K562 (cell line): Measurements from ENCODE around the gene ANO3.

Source experiments
- POU5F1 ChIP-seq: fragments of 150-350 bp; IDR thresholded peaks from 2 replicates; pipeline ENCODE4 v1.6.1; 2014; ENCODE audit warnings: borderline replicate concordance, low read length, low read depth, mild to moderate bottlenecking; ENCODE audit not compliant: partially characterized antibody
- SREBF1 ChIP-seq: fragments of 150-350 bp; IDR thresholded peaks from 2 replicates; pipeline ENCODE4 v1.6.1; 2014; ENCODE audit warnings: antibody characterized with exemption, low read depth, low read length, borderline replicate concordance
- ZNF76 ChIP-seq: fragments of 250-450 bp; sonication (Bioruptor Pico); IDR thresholded peaks from 2 replicates; pipeline ENCODE4 v1.4.0; 2020; ENCODE audit warnings: mild to moderate bottlenecking, moderate library complexity, borderline replicate concordance
- TF ChIP-seq, protein P1 (sequence below), 3 experiments: IDR thresholded peaks in 2 of 3; conservative IDR thresholded peaks in 1 of 3; 2 replicates each; pipeline ENCODE4 v1.5.1; 2011 to 2012; ENCODE audit warnings: low read length in 3 of 3, mild to moderate bottlenecking in 3 of 3, control low read depth in 2 of 3, improper control_type of control experiment in 1 of 3, inconsistent platforms in 1 of 3, low read depth in 1 of 3, mixed read lengths in 1 of 3, moderate library complexity in 1 of 3; ENCODE audit not compliant: insufficient read depth in 2 of 3

DNA sequence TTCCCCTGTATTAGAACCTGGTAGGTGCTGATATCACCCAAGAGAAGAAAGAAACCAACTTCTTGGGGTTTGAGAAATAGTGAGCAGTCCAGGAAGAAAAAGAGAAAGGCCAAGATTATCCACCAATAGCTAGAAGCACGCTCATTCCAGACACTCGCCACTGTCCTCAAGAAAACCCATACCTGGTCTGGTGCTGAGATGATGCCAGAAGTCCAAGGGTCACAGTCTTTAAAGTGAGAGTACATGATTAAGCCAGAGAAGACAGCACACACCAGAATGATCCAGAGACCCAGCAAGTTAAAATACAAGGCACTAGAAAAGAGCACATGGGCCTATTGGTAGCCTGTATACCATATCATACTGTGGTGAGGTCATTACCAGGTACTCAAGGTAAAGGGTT is 366.3 kb downstream of the ANO3 start:
- TF ChIP-seq, protein P1, sequence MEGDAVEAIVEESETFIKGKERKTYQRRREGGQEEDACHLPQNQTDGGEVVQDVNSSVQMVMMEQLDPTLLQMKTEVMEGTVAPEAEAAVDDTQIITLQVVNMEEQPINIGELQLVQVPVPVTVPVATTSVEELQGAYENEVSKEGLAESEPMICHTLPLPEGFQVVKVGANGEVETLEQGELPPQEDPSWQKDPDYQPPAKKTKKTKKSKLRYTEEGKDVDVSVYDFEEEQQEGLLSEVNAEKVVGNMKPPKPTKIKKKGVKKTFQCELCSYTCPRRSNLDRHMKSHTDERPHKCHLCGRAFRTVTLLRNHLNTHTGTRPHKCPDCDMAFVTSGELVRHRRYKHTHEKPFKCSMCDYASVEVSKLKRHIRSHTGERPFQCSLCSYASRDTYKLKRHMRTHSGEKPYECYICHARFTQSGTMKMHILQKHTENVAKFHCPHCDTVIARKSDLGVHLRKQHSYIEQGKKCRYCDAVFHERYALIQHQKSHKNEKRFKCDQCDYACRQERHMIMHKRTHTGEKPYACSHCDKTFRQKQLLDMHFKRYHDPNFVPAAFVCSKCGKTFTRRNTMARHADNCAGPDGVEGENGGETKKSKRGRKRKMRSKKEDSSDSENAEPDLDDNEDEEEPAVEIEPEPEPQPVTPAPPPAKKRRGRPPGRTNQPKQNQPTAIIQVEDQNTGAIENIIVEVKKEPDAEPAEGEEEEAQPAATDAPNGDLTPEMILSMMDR (IDR thresholded peaks at IDR 0.05 in 2 of 3, conservative IDR thresholded peaks at IDR 0.05 in 1 of 3; ENCODE audit: insufficient read depth in 2 of 3, low read depth in 1 of 3, low read length in 3 of 3): no peak
- TF ChIP-seq POU5F1: no peak
- TF ChIP-seq SREBF1: no peak
- no peak for TF ChIP-seq ZNF76
